RWPE2 (cell line): ENCODE data around the gene MMP10.

Experiments used
- ATAC-seq: fragments of 200-7000 bp; cut with Tn5 transposase; 3 replicates; pipeline ENCODE4 v1.9.1; 2021; ENCODE audit warnings: low read depth
- DNase-seq: peaks from one replicate; pipeline ENCODE4 v3.0.0-alpha.2; 2020; ENCODE audit warnings: low spot score
- H3K27ac ChIP-seq: fragments of 450-650 bp; 2 replicates; pipeline ENCODE4 v1.5.1; 2017; ENCODE audit warnings: mild to moderate bottlenecking; ENCODE audit not compliant: poor library complexity, severe bottlenecking
- H3K27me3 ChIP-seq: fragments of 250-450 bp; sonication (Bioruptor Pico); 2 replicates; pipeline ENCODE4 v1.5.1; 2021; ENCODE audit warnings: mild to moderate bottlenecking, moderate library complexity; ENCODE audit not compliant: insufficient read depth, poor library complexity, severe bottlenecking
- H3K36me3 ChIP-seq: fragments of 250-450 bp; sonication (Bioruptor Pico); 2 replicates; pipeline ENCODE4 v1.5.1; 2020; ENCODE audit warnings: low read depth, mild to moderate bottlenecking, moderate library complexity
- H3K4me1 ChIP-seq: fragments of 250-450 bp; sonication (Bioruptor Pico); 2 replicates; pipeline ENCODE4 v1.5.1; 2021; ENCODE audit warnings: mild to moderate bottlenecking, moderate library complexity; ENCODE audit not compliant: insufficient read depth, poor library complexity, severe bottlenecking
- H3K4me3 ChIP-seq: fragments of 250-450 bp; sonication (Bioruptor Pico); 2 replicates; pipeline ENCODE4 v1.5.1; 2021; ENCODE audit warnings: mild to moderate bottlenecking, moderate library complexity; ENCODE audit not compliant: severe bottlenecking
- H3K9me3 ChIP-seq: fragments of 250-450 bp; sonication (Bioruptor Pico); 2 replicates; pipeline ENCODE4 v1.5.1; 2021; ENCODE audit warnings: mild to moderate bottlenecking, moderate library complexity; ENCODE audit not compliant: severe bottlenecking
- TF ChIP-seq, protein P1 (sequence below): fragments of 450-650 bp; IDR thresholded peaks from one replicate; pipeline ENCODE4 v1.5.1; 2017; ENCODE audit warnings: mild to moderate bottlenecking, moderate library complexity; ENCODE audit not compliant: poor library complexity, severe bottlenecking

MMP10 gene

GRCh38 chr11:102724904-102725500, 55.4 kb downstream of the MMP10 start, which contains the start of gene MMP8:
MMP8 (minus strand) TSS chr11:102724954; CDS start chr11:102724855, 99 bp downstream.
- DNase-seq (no peak), ATAC-seq (no peak)
- no peaks in the 10 kb centered on the region for H3K27me3 ChIP-seq
- no peak within 1 kb of the TSS for H3K27ac ChIP-seq
- TF ChIP-seq, protein P1, sequence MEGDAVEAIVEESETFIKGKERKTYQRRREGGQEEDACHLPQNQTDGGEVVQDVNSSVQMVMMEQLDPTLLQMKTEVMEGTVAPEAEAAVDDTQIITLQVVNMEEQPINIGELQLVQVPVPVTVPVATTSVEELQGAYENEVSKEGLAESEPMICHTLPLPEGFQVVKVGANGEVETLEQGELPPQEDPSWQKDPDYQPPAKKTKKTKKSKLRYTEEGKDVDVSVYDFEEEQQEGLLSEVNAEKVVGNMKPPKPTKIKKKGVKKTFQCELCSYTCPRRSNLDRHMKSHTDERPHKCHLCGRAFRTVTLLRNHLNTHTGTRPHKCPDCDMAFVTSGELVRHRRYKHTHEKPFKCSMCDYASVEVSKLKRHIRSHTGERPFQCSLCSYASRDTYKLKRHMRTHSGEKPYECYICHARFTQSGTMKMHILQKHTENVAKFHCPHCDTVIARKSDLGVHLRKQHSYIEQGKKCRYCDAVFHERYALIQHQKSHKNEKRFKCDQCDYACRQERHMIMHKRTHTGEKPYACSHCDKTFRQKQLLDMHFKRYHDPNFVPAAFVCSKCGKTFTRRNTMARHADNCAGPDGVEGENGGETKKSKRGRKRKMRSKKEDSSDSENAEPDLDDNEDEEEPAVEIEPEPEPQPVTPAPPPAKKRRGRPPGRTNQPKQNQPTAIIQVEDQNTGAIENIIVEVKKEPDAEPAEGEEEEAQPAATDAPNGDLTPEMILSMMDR: no peak
- no peaks in the 10 kb centered on the region for H3K9me3 ChIP-seq
- H3K36me3 ChIP-seq: no peaks in the 10 kb centered on the region
- peaks cover 8% of the 10 kb centered on the region for H3K4me1 ChIP-seq
- no peak within 1 kb of the TSS for H3K4me3 ChIP-seq

DNA sequence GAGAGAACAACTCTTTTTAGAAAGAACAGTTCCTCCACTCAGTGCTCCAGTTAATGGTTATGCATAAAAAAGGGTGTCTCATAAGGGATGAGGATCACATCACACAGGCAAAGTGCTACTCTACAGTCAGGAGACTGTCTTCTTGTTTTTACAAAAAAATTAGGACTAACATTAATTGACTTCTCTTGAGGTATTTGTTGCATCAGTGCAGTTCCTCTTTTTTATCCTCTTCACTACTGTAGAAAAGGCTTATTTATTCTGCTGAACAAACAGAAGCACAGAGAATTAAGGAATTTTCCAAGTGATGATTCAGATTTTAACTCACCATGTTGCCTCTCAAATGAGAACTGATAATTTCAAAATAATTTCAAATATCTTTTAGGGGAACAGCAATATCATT, 57.6 kb downstream of the MMP10 start:
- no peak for ATAC-seq
- Histone ChIP-seq H3K4me3 (no peak overlapping the region), H3K27ac (no peak overlapping the region), H3K36me3 (no peaks in the 10 kb centered on the region), H3K9me3 (no peaks in the 10 kb centered on the region), H3K27me3 (no peaks in the 10 kb centered on the region), H3K4me1 (peaks cover 4% of the 10 kb centered on the region)
- no peak for DNase-seq
- TF ChIP-seq, protein P1: no peak
